H1 (cell line): Measurements from ENCODE around the gene KRT77. TPM values are rescaled to one million over a fixed set of nuclear protein-coding genes. Genes with fewer than 3 reads are reported as not detected.

Source experiments
- CTCF ChIA-PET: fragments of 300-600 bp; sonication (Branson Sonifier 250); formaldehyde crosslinking; loops from one replicate; lab custom pipeline; 2021; ENCODE audit not compliant: partially characterized antibody; lab: Charles Lee
- POLR2A ChIA-PET: fragments of 300-600 bp; sonication (Branson Sonifier 250); formaldehyde crosslinking; loops from one replicate; lab custom pipeline; 2021; ENCODE audit warnings: inconsistent platforms; ENCODE audit not compliant: partially characterized antibody; lab: Charles Lee
- DNase-seq, 2 experiments: peaks; one replicate each; pipeline versions ENCODE4 v3.0.0 to v3.0.0-alpha.2; 2010 to 2022; ENCODE audit warnings: low spot score in 2 of 2, low read depth in 1 of 2, mixed read lengths in 1 of 2
- FAIRE-seq: peaks from 2 replicates; lab custom pipeline; 2011; peaks lifted over from hg19 to GRCh38; lab: Jason Lieb, UNC
- H2AFZ ChIP-seq: 2 replicates; pipeline ENCODE4 v1.8.1; 2012; ENCODE audit warnings: low read length, inconsistent platforms
- H2AK5ac ChIP-seq: 2 replicates; pipeline ENCODE4 v1.6.1; 2013; ENCODE audit warnings: low read depth, low read length
- H2BK120ac ChIP-seq: replicated peaks from 2 replicates; pipeline ENCODE3; 2013; ENCODE audit warnings: low read depth, low read length, inconsistent platforms
- H2BK12ac ChIP-seq: 2 replicates; pipeline ENCODE4 v1.6.1; 2013; ENCODE audit warnings: low read depth, low read length
- H2BK15ac ChIP-seq: 2 replicates; pipeline ENCODE4 v1.6.1; 2013; ENCODE audit warnings: low read length
- H2BK20ac ChIP-seq: 2 replicates; pipeline ENCODE4 v1.6.1; 2013; ENCODE audit warnings: low read length
- H2BK5ac ChIP-seq: 2 replicates; pipeline ENCODE4 v1.6.1; 2013; ENCODE audit warnings: low read depth, low read length
- H3K14ac ChIP-seq: 2 replicates; pipeline ENCODE4 v1.6.1; 2013; ENCODE audit warnings: inconsistent platforms; ENCODE audit not compliant: insufficient read length
- H3K18ac ChIP-seq: 2 replicates; pipeline ENCODE4 v1.6.1; 2013; ENCODE audit warnings: low read length; ENCODE audit errors: extremely low read depth
- H3K23ac ChIP-seq: 2 replicates; pipeline ENCODE4 v1.6.1; 2013; ENCODE audit warnings: inconsistent platforms; ENCODE audit not compliant: insufficient read length
- H3K23me2 ChIP-seq: 2 replicates; pipeline ENCODE4 v1.6.1; 2013; ENCODE audit warnings: low read depth, low read length
- H3K27ac ChIP-seq: 2 replicates; pipeline ENCODE4 v1.6.1; 2011; ENCODE audit warnings: low read depth, low read length, inconsistent platforms
- H3K27me3 ChIP-seq, 4 experiments: replicated peaks in 1 of 4; 1 replicate in 1 of 4; 2 replicates in 3 of 4; pipeline versions ENCODE4 v1.6.1 to v1.8.1; 2011 to 2013; ENCODE audit warnings: low read length in 3 of 4, mild to moderate bottlenecking in 3 of 4, inconsistent platforms in 2 of 4, mixed read lengths in 2 of 4, moderate library complexity in 1 of 4; ENCODE audit not compliant: control insufficient read depth in 3 of 4, insufficient read depth in 3 of 4; ENCODE audit errors: extremely low read depth in 1 of 4
- H3K36me3 ChIP-seq, 4 experiments: 2 replicates each; pipeline versions ENCODE4 v1.6.1 to v1.8.1; 2011 to 2013; ENCODE audit warnings: mild to moderate bottlenecking in 4 of 4, low read length in 3 of 4, moderate library complexity in 2 of 4, control low read depth in 1 of 4, inconsistent platforms in 1 of 4; ENCODE audit not compliant: insufficient read depth in 4 of 4, control insufficient read depth in 2 of 4
- H3K4ac ChIP-seq: replicated peaks from 2 replicates; pipeline ENCODE3; 2013; ENCODE audit warnings: low read length, low read depth, mixed read lengths, inconsistent platforms; ENCODE audit not compliant: insufficient read length
- H3K4me1 ChIP-seq, 4 experiments: replicated peaks in 1 of 4; 1 replicate in 1 of 4; 2 replicates in 3 of 4; pipeline versions ENCODE4 v1.6.1 to v1.8.1; 2011 to 2013; ENCODE audit warnings: low read length in 3 of 4, inconsistent platforms in 2 of 4, mixed read lengths in 1 of 4; ENCODE audit not compliant: insufficient read depth in 4 of 4, control insufficient read depth in 3 of 4
- H3K4me2 ChIP-seq, 2 experiments: 2 replicates each; pipeline versions ENCODE4 v1.6.1 to v1.8.1; 2011 to 2013; ENCODE audit warnings: low read depth in 2 of 2, low read length in 2 of 2, control low read depth in 1 of 2, inconsistent platforms in 1 of 2, mild to moderate bottlenecking in 1 of 2; ENCODE audit not compliant: insufficient read depth in 1 of 2
- H3K4me3 ChIP-seq, 4 experiments: fragments of 200-600, 300-600 bp in 1 of 4; sonication (generic), shearing (Covaris generic), sonication (Bioruptor Twin) in 1 of 4; 2 replicates each; pipeline versions ENCODE4 v1.5.1 to v1.8.1; 2011 to 2016; ENCODE audit warnings: low read length in 4 of 4, low read depth in 3 of 4, control low read depth in 2 of 4, inconsistent platforms in 2 of 4, mild to moderate bottlenecking in 2 of 4, mixed read lengths in 1 of 4, moderate library complexity in 1 of 4; ENCODE audit not compliant: insufficient read depth in 2 of 4; ENCODE audit errors: extremely low read depth in 1 of 4
- H3K56ac ChIP-seq: replicated peaks from 2 replicates; pipeline ENCODE3; 2013; ENCODE audit warnings: low read depth, mild to moderate bottlenecking, mixed read lengths, low read length, inconsistent platforms; ENCODE audit not compliant: insufficient read length
- H3K79me1 ChIP-seq: 2 replicates; pipeline ENCODE4 v1.6.1; 2013; ENCODE audit warnings: low read depth, low read length, control low read depth
- H3K79me2 ChIP-seq, 2 experiments: 2 replicates each; pipeline versions ENCODE4 v1.6.1 to v1.8.1; 2012 to 2013; ENCODE audit warnings: low read length in 2 of 2, mild to moderate bottlenecking in 2 of 2, inconsistent platforms in 1 of 2; ENCODE audit not compliant: insufficient read depth in 2 of 2, control insufficient read depth in 1 of 2
- H3K9ac ChIP-seq, 4 experiments: replicated peaks in 1 of 4; 1 replicate in 1 of 4; 2 replicates in 3 of 4; pipeline versions ENCODE4 v1.6.1 to v1.8.1; 2011 to 2013; ENCODE audit warnings: low read depth in 3 of 4, low read length in 3 of 4, control low read depth in 2 of 4, mild to moderate bottlenecking in 2 of 4, moderate library complexity in 2 of 4, inconsistent platforms in 1 of 4; ENCODE audit errors: extremely low read depth in 1 of 4
- H3K9me3 ChIP-seq, 2 experiments: 2 replicates each; pipeline versions ENCODE4 v1.6.1 to v1.8.1; 2012 to 2013; ENCODE audit warnings: mild to moderate bottlenecking in 2 of 2, moderate library complexity in 2 of 2, control low read depth in 1 of 2, inconsistent platforms in 1 of 2, low read depth in 1 of 2, low read length in 1 of 2, mixed read lengths in 1 of 2; ENCODE audit not compliant: insufficient read depth in 2 of 2
- H4K20me1 ChIP-seq, 2 experiments: replicated peaks in 1 of 2; 2 replicates each; pipeline versions ENCODE3 to v1.8.1; 2011 to 2013; ENCODE audit warnings: inconsistent platforms in 2 of 2, low read length in 2 of 2, mild to moderate bottlenecking in 1 of 2; ENCODE audit not compliant: insufficient read depth in 2 of 2, control insufficient read depth in 1 of 2
- H4K5ac ChIP-seq: 2 replicates; pipeline ENCODE4 v1.6.1; 2013; ENCODE audit warnings: low read length, low read depth, mixed read lengths, inconsistent platforms; ENCODE audit not compliant: insufficient read length
- H4K8ac ChIP-seq: 2 replicates; pipeline ENCODE4 v1.8.0; 2013; ENCODE audit warnings: mild to moderate bottlenecking, moderate library complexity, low read length, inconsistent platforms; ENCODE audit not compliant: insufficient read depth; ENCODE audit errors: extremely low read depth
- H4K91ac ChIP-seq: replicated peaks from 2 replicates; pipeline ENCODE3; 2013; ENCODE audit warnings: low read length, mixed read lengths, inconsistent platforms; ENCODE audit not compliant: insufficient read length
- BACH1 ChIP-seq: IDR thresholded peaks from 2 replicates; pipeline ENCODE4 v1.6.1; 2012; ENCODE audit warnings: low read length, improper control_type of control experiment
- BCL11A ChIP-seq, 2 experiments: IDR thresholded peaks; one replicate each; pipeline ENCODE4 v1.6.1; 2011; ENCODE audit warnings: low read depth in 2 of 2, low read length in 2 of 2, mild to moderate bottlenecking in 2 of 2
- CEBPB ChIP-seq: IDR thresholded peaks from 2 replicates; pipeline ENCODE4 v1.6.1; 2012; ENCODE audit warnings: low read depth, low read length
- CHD2 ChIP-seq: IDR thresholded peaks from 2 replicates; pipeline ENCODE4 v1.6.1; 2012; ENCODE audit warnings: low read length, improper control_type of control experiment
- HDAC6 ChIP-seq: IDR thresholded peaks from one replicate; pipeline ENCODE4 v1.7.1; 2012; ENCODE audit warnings: low read depth, mild to moderate bottlenecking, inconsistent platforms, low read length, moderate library complexity
- NRF1 ChIP-seq: IDR thresholded peaks from 2 replicates; pipeline ENCODE4 v1.6.1; 2011; ENCODE audit warnings: mild to moderate bottlenecking, low read depth, low read length, improper control_type of control experiment
- PHF8 ChIP-seq: fragments of 200-600 bp; sonication (generic); conservative IDR thresholded peaks from 2 replicates; pipeline ENCODE4 v1.7.1; 2012; ENCODE audit warnings: low read depth, mild to moderate bottlenecking, inconsistent platforms, low read length, moderate library complexity
- POLR2AphosphoS5 ChIP-seq: IDR thresholded peaks from 2 replicates; pipeline ENCODE4 v1.6.1; 2011; ENCODE audit warnings: low read depth, low read length
- RFX5 ChIP-seq: IDR thresholded peaks from 2 replicates; pipeline ENCODE4 v1.6.1; 2011; ENCODE audit warnings: low read depth, low read length, improper control_type of control experiment, borderline replicate concordance
- RXRA ChIP-seq: IDR thresholded peaks from 2 replicates; pipeline ENCODE4 v1.6.1; 2011; ENCODE audit warnings: low read depth, mild to moderate bottlenecking, low read length, moderate library complexity; ENCODE audit not compliant: insufficient read depth
- SAP30 ChIP-seq: fragments of 300-600 bp; sonication (generic); IDR thresholded peaks from 2 replicates; pipeline ENCODE4 v1.7.1; 2012; ENCODE audit warnings: low read length, moderate library complexity, mild to moderate bottlenecking, inconsistent platforms; ENCODE audit not compliant: insufficient read depth, insufficient replicate concordance
- TAF1 ChIP-seq: IDR thresholded peaks from 2 replicates; pipeline ENCODE4 v1.6.1; 2011; ENCODE audit warnings: mild to moderate bottlenecking, low read depth, low read length
- USF2 ChIP-seq: IDR thresholded peaks from 2 replicates; pipeline ENCODE4 v1.6.1; 2011; ENCODE audit warnings: low read length, improper control_type of control experiment
- ZNF274 ChIP-seq: IDR thresholded peaks from 2 replicates; pipeline ENCODE4 v1.7.0; 2012; ENCODE audit warnings: low read length, borderline replicate concordance; ENCODE audit errors: extremely low read depth
- WGBS, 2 experiments: shearing (Covaris generic) in 1 of 2; methylation state at CpG; one replicate each; pipeline versions ENCODE4 v1.1.6 to v1.1.7; 2013 to 2015; ENCODE audit warnings: low lambda C conversion rate in 2 of 2, mixed read lengths in 2 of 2, inconsistent platforms in 1 of 2, low coverage in 1 of 2, missing lambda C conversion rate in 1 of 2; ENCODE audit not compliant: insufficient replicate concordance in 2 of 2, insufficient coverage in 1 of 2, insufficient read length in 1 of 2; ENCODE audit errors: extremely low coverage in 1 of 2, missing lambda C conversion rate in 1 of 2; 5-methylcytosine and 5-hydroxymethylcytosine counted together
- polyA plus RNA-seq, 7 experiments: library from polyadenylated mRNA; depleted of rRNA in 3 of 7; stranded (reverse) in 5 of 7; unstranded in 2 of 7; fragments of >200 nt in 5 of 7; fragments of 200-250 nt in 2 of 7; gene quantifications; 1 replicate in 5 of 7; 2 replicates in 1 of 7; 4 replicates in 1 of 7; pipeline versions ENCODE4 v1.2.1 to v1.2.3, GENCODE V29; 2011 to 2013; ENCODE audit warnings: missing spikeins in 2 of 7, mixed read lengths in 2 of 7
- total RNA-seq: library from RNA; stranded (reverse); fragmentation: NEBNext Ultra II Directional; extraction: Animal tissue kit (Norgen Biotek cat#: 25700); gene quantifications from 2 replicates; pipeline ENCODE4 v1.2.1, GENCODE V29; 2021

The KRT77 gene
- total and polyA plus RNA-seq, 2 of the 8 experiments (the other 6 are each of a cell fraction or from before 2014, with no cell fraction given), result 0.02 TPM; not detected in 1

- Histone ChIP-seq H2BK15ac (no peak overlapping the region), H2AFZ (no peak overlapping the region), H2AK5ac (no peak overlapping the region), H3K14ac (no peak overlapping the region), H4K8ac (no peak overlapping the region), H3K4me2 (no peak overlapping the region), H3K27ac (no peak overlapping the region), H3K79me2 (no peaks in the 10 kb centered on the region), H2BK20ac (no peak overlapping the region), H2BK120ac (no peak overlapping the region), H3K23me2 (no peaks in the 10 kb centered on the region), H3K27me3 (peaks cover 0 to 5% (median 0%) of the 10 kb centered on the region in 4 experiments; a peak in 2 of 7 replicates), H3K4me1 (no peaks in the 10 kb centered on the region), H3K9ac (no peak overlapping the region), H3K4me3 (no peak overlapping the region), H3K36me3 (no peaks in the 10 kb centered on the region), H2BK12ac (no peak overlapping the region), H4K5ac (no peak overlapping the region), H3K9me3 (no peaks in the 10 kb centered on the region), H2BK5ac (no peak overlapping the region), H3K79me1 (no peaks in the 10 kb centered on the region), H4K20me1 (peaks cover 0 to 2% of the 10 kb centered on the region in 2 experiments), H3K18ac (no peak overlapping the region), H3K4ac (no peak overlapping the region), H4K91ac (no peak overlapping the region), H3K23ac (no peak overlapping the region), H3K56ac (no peak overlapping the region)
- POLR2A ChIA-PET, result no interaction called here
- DNase-seq (no peak), FAIRE-seq (no peak)
- CTCF ChIA-PET, result interaction anchor here (1.1 to 1.9 kb wide), 5 partner anchors 11 to 162 kb away, joined by 3 to 5 read pairs (median 4); partner anchors contain the start of gene KRT4
- 94% methylated on average over 4 of the region's 5 CpGs; no CpG with 5 or more reads in 1 of the 2 experiments for WGBS, 2 experiments
- TF ChIP-seq CEBPB (no peak), HDAC6 (no peak), NRF1 (no peak), BCL11A (IDR thresholded peaks at IDR 0.05; ENCODE audit: low read depth in 2 of 2, low read length in 2 of 2) (no peak), POLR2AphosphoS5 (no peak), BACH1 (no peak), USF2 (no peak), ZNF274 (no peak), TAF1 (no peak), SAP30 (no peak), CHD2 (no peak), PHF8 (no peak), RXRA (no peak), RFX5 (no peak)
These were observed 42.2 kb upstream of the KRT77 start for GRCh38 chr12:52745554-52745953.
